ENCODE measurements around the gene SLC25A40. TPM values are rescaled to one million over a fixed set of nuclear protein-coding genes. Genes with fewer than 3 reads are reported as not detected.
A peak's percentile ranks its signal among the peaks of the same experiment; 100 is the strongest.

Gene SLC25A40
- total and polyA plus RNA-seq, 2 of the 13 experiments (the other 11 are each of a cell fraction or from before 2014, with no cell fraction given) = 12.9 to 13.6 TPM

GRCh38 chr7:87876869-87877234 lies 692 bp upstream of the SLC25A40 start (continued):
- TF ChIP-seq E2F5 (CRISPR knock-in tag; conservative IDR thresholded peaks at IDR 0.05) (peak; percentile 41; the same call in 1 of the 2 replicates), ZNF800 (CRISPR knock-in tag; IDR thresholded peaks at IDR 0.05) (peak; percentile 26; the same call in 1 of the 2 replicates), PAF1 (CRISPR knock-in tag; IDR thresholded peaks at IDR 0.05) (no peak), MIER3 (CRISPR knock-in tag; IDR thresholded peaks at IDR 0.05; ENCODE audit: borderline replicate concordance) (no peak), RARA (CRISPR knock-in tag; IDR thresholded peaks at IDR 0.05) (peak; percentile 13; the same call in 1 of the 2 replicates), ZNF878 (CRISPR knock-in tag; IDR thresholded peaks at IDR 0.05) (no peak), MLX (CRISPR knock-in tag; IDR thresholded peaks at IDR 0.05) (no peak), ZEB1 (IDR thresholded peaks at IDR 0.05; ENCODE audit: insufficient replicate concordance, low read depth) (peak; percentile 47), PHF21A (CRISPR knock-in tag; IDR thresholded peaks at IDR 0.05) (no peak), SRSF4 (IDR thresholded peaks at IDR 0.05; ENCODE audit: low read depth, low read length, poor library complexity, severe bottlenecking) (no peak), USF2 (IDR thresholded peaks at IDR 0.05; ENCODE audit: low read depth, low read length) (no peak), USF2 (CRISPR knock-in tag; IDR thresholded peaks at IDR 0.05; ENCODE audit: borderline replicate concordance) (no peak), CBX5 (CRISPR knock-in tag; IDR thresholded peaks at IDR 0.05; ENCODE audit: borderline replicate concordance) (no peak), ISX (CRISPR knock-in tag; conservative IDR thresholded peaks at IDR 0.05) (0 out of 2 replicates have a peak, but pooled peaks have one; percentile 57), ZNF3 (CRISPR knock-in tag; IDR thresholded peaks at IDR 0.05) (no peak), RBM39 (IDR thresholded peaks at IDR 0.05; ENCODE audit: low read depth, low read length, poor library complexity, severe bottlenecking) (peak; percentile 6), MED1 (CRISPR knock-in tag; IDR thresholded peaks at IDR 0.05) (no peak), TFDP1 (CRISPR knock-in tag; IDR thresholded peaks at IDR 0.05; ENCODE audit: borderline replicate concordance) (peak; percentile 74; the same call in 1 of the 2 replicates), HDAC2 (CRISPR knock-in tag; IDR thresholded peaks at IDR 0.05) (0 out of 2 replicates have a peak, but pooled peaks have one; percentile 24), ZNF414 (CRISPR knock-in tag; IDR thresholded peaks at IDR 0.05) (no peak), ZBTB2 (CRISPR knock-in tag; IDR thresholded peaks at IDR 0.05; ENCODE audit: low read depth) (no peak), SIX1 (CRISPR knock-in tag; IDR thresholded peaks at IDR 0.05; ENCODE audit: borderline replicate concordance) (no peak), MTF1 (CRISPR knock-in tag; IDR thresholded peaks at IDR 0.05) (no peak)

All from HepG2 (cell line).